ENCODE results near the gene SEPSECS. TPM values are rescaled to one million over a fixed set of nuclear protein-coding genes. Genes with fewer than 3 reads are reported as not detected.

Gene SEPSECS
- total RNA-seq, 1 experiment from 2014 or later, result 4.2 TPM

DNA sequence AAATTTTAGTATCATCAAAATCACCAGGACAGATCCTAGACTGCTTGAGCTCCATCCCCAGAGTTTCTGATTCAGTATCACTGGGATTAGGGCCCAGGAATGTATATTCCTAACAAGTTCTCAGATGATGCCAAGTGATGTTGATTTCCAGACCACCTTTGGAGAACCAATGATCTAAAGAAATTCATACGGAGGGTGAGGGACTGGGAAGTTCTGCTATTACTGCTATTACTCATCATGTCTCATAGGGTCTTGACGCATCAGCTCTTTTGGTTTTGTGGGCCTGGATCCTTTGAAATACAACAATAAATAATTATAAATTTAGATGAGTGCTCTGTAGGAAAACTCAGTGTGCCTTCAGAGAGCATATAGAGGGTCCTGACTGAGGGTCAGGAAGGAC is 69.7 kb downstream of the SEPSECS start:
- no CpG with 5 or more reads among the region's 2 CpGs for WGBS (ENCODE audit: extremely low coverage, insufficient read length, low lambda C conversion rate)

More for the DNA sequence above, 69.7 kb downstream of the SEPSECS start:
- H3K14ac ChIP-seq (ENCODE audit: insufficient read depth, low read length), result no peak overlapping the region
- peaks cover 18 to 20% of the 10 kb centered on the region in 2 experiments for H3K4me1 Mint-ChIP-seq
- no peak overlapping the region for H3K9ac ChIP-seq (ENCODE audit: extremely low read depth, insufficient read length, low read length)
- H4K20me1 ChIP-seq (ENCODE audit: control insufficient read depth, insufficient read depth, insufficient read length), result no peaks in the 10 kb centered on the region
- H3K4me1 ChIP-seq (ENCODE audit: insufficient read depth, low read length), result no peaks in the 10 kb centered on the region
- H2BK20ac ChIP-seq (ENCODE audit: low read depth, low read length, poor library complexity, severe bottlenecking), result no peak overlapping the region
- H3K36me3 Mint-ChIP-seq (ENCODE audit: insufficient read depth in 1 of 3, low read depth in 3 of 3), result peaks cover 0 to 18% (median 15%) of the 10 kb centered on the region in 3 experiments; a peak in 6 of 7 replicates
- no peaks in the 10 kb centered on the region for H3K27me3 ChIP-seq (ENCODE audit: insufficient read depth, low read length)
- no peak overlapping the region for H3K4ac ChIP-seq (ENCODE audit: low read depth, low read length)
- H3K79me1 ChIP-seq (ENCODE audit: insufficient read depth, low read depth, low read length, poor library complexity, severe bottlenecking), result no peaks in the 10 kb centered on the region
- no peaks in the 10 kb centered on the region; the same call in 1 of the 2 replicates for H3K27me3 Mint-ChIP-seq (ENCODE audit: low read depth)
- H2BK5ac ChIP-seq (ENCODE audit: insufficient read length, low read length), result no peak overlapping the region
- H3K56ac ChIP-seq (ENCODE audit: insufficient read length, low read depth, low read length), result no peak overlapping the region
- no peak overlapping the region for H3K23ac ChIP-seq (ENCODE audit: insufficient read length, low read depth, low read length)
- DNase-seq, result no peak
- no peak overlapping the region for H2AK5ac ChIP-seq (ENCODE audit: insufficient read length, low read length)
- peak overlapping the region in 1 of 3 experiments; percentile 14; a peak in 1 of 7 replicates for H3K27ac Mint-ChIP-seq
- no peak overlapping the region for H3K18ac ChIP-seq (ENCODE audit: insufficient read length, low read depth, low read length)
- no peak overlapping the region for H4K8ac ChIP-seq (replicated peaks; ENCODE audit: insufficient read length, low read depth, low read length)
- H3K4me3 Mint-ChIP-seq, result no peak overlapping the region
- no peak overlapping the region for H2BK120ac ChIP-seq (ENCODE audit: low read depth, low read length, poor library complexity, severe bottlenecking)
- H4K91ac ChIP-seq (ENCODE audit: insufficient read length, low read depth, low read length), result no peak overlapping the region
- H3K4me2 ChIP-seq (ENCODE audit: insufficient read depth, insufficient read length, low read length), result no peak overlapping the region
- TF ChIP-seq, protein P1, sequence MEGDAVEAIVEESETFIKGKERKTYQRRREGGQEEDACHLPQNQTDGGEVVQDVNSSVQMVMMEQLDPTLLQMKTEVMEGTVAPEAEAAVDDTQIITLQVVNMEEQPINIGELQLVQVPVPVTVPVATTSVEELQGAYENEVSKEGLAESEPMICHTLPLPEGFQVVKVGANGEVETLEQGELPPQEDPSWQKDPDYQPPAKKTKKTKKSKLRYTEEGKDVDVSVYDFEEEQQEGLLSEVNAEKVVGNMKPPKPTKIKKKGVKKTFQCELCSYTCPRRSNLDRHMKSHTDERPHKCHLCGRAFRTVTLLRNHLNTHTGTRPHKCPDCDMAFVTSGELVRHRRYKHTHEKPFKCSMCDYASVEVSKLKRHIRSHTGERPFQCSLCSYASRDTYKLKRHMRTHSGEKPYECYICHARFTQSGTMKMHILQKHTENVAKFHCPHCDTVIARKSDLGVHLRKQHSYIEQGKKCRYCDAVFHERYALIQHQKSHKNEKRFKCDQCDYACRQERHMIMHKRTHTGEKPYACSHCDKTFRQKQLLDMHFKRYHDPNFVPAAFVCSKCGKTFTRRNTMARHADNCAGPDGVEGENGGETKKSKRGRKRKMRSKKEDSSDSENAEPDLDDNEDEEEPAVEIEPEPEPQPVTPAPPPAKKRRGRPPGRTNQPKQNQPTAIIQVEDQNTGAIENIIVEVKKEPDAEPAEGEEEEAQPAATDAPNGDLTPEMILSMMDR (conservative IDR thresholded peaks at IDR 0.05), result no peak
- no peak overlapping the region for H2BK15ac ChIP-seq (ENCODE audit: low read depth, low read length)
- H3K23me2 ChIP-seq (ENCODE audit: insufficient read length, low read depth, low read length, poor library complexity, severe bottlenecking), result no peaks in the 10 kb centered on the region
- no peak overlapping the region for H2AFZ ChIP-seq (ENCODE audit: low read length)
- H3K79me2 ChIP-seq (ENCODE audit: insufficient read depth, low read length), result no peaks in the 10 kb centered on the region
- H2BK12ac ChIP-seq (ENCODE audit: insufficient read length, low read depth, low read length), result no peak overlapping the region
- peaks cover 14 to 18% of the 10 kb centered on the region in 2 experiments for H3K9me3 Mint-ChIP-seq
- H3K27ac ChIP-seq (ENCODE audit: insufficient read length, low read depth, low read length), result no peak overlapping the region
- H3K9me3 ChIP-seq (ENCODE audit: control insufficient read depth, low read depth, low read length), result peaks cover 9% of the 10 kb centered on the region
- no peak overlapping the region for H3T11ph ChIP-seq (ENCODE audit: low read length)
- no peak overlapping the region for H4K5ac ChIP-seq (ENCODE audit: insufficient read length, low read depth, low read length)
